GM18861 (cell line): Measurements from ENCODE around the gene TMC1.
"Not testable (repeated sequence)": the region's sequence is repeated elsewhere in the genome, so short reads cannot be mapped to it uniquely, and the experiment has no call there.

Source experiments
- ATAC-seq: cut with Tn5 transposase; IDR thresholded peaks from one replicate; pipeline ENCODE4 v1.9.1; 2021; ENCODE audit not compliant: unreplicated experiment

TMC1 gene

DNA sequence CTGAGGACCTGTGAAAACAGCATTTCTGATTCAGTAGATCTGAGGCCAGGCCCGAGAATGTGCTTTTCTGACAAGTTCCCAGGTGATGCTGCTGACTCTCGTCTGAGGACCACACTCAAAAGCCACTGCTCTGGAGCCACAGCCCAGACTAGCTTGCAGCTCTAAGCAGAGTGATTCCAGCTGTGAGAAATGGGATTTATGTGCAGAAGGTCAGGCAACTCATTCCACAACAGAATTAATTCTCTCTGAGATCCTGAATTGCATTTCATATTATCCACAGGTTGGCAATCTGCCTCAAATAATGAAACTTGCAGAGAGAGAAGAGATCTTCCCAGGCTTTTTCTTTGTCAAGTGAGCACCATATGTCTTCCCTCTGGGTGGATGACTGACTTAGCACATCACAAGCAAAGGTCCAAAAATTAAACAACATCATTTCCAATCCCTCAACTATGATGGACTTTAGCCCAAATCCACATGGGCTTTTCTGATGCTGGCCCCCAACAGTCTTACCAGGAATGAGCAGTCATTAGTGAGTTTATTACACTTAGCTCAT lies 291.2 kb downstream of the TMC1 start:
- no peak for ATAC-seq

DNA sequence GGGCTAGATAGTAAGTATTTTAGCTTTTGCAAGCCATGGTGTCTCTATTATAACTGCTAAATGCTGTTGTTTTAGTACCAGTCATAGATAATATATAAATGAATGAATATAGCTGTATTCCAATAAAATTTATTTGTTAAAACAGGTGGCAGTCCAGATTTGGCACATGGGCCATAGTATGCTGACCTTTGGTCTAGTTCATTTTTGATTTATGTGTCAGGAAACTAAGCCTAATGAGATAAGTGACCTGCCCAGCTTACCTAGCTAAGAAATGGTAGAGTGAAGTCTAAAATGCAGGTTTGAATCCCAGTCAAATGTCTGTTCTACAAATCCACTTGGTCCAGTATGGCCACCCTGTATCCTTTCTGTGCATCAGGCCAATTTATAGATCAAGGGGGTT lies 292.1 kb downstream of the TMC1 start:
- ATAC-seq = no peak

DNA sequence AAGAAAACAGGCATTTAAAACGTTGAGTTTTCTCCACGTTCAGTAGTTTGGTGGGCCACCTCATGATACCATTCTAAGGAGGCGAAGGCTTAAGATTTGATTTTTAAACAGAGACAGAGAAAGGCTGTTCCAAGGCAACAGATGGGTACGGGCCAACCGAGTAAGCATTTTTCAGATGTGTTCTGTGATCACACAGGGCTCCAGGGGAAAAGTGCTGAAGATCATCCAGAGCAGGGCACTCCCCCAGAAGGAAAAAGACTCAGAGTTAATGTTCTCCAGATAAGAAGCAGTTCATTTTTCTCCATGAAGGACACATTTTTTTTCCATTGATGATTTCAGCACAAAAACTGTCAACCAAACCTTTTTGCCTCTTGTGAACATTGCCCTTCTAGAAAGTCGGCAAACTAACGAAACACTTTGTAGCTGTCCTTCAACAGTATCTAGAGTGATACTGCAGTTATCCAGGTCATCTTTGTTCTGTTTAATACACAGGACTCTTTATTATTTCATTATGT lies 292.7 kb downstream of the TMC1 start:
- ATAC-seq = no peak

DNA sequence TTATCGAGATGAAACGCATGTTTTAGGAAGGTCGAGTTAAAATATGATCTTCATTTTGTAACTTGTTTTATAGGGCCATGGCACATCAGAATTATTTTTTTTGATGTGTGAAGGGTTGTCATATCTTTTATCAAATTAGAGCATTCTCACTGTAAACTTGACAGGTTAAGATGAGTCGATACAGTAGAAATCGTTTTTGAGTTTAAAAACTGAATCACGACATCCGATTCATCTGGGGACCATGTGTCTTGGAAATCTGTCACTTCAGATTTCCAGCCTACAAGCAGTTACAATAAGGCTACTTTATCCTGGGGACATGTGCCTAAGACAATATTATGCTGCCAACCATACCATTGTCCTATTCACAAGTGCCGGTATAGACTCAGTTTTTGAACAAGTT lies 295.3 kb downstream of the TMC1 start:
- ATAC-seq = no peak

DNA sequence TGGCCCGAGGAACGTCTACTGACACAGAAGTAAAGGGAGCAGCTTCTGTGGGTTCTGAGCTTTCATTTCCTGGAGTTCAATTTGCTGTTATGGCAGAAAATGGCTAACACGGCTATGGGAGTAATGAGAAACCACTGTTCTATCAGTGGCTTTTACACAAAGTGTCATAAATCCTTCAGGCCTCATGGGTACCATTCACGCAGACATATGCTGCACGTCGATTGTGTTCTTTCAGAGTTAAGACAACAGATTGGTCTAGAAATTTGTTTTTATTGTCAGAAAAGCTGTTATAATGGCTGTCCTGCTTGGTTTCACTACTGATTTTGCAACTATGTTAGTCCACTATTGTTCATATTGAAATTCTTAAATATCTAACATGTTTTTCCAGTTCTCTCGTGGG lies 296.0 kb downstream of the TMC1 start:
- ATAC-seq = no peak

DNA sequence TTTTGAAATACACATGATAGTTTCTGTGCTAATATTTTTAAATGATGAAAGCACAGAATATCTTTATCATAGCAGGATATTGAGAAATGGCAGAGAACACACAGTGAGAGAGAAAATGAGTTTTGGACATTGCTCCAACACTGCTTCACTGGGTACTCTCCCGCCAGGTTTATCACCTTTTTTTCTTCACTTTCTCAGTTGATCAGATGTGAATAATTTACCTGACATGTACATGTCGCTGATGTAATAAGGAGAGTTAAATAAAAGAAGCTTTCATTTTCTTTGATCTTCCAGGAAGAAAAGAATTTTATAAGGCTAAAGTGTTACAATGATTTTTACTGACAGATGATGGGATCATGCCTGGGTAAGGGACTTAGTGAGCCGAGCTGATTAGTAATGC lies 297.0 kb downstream of the TMC1 start:
- no peak for ATAC-seq

DNA sequence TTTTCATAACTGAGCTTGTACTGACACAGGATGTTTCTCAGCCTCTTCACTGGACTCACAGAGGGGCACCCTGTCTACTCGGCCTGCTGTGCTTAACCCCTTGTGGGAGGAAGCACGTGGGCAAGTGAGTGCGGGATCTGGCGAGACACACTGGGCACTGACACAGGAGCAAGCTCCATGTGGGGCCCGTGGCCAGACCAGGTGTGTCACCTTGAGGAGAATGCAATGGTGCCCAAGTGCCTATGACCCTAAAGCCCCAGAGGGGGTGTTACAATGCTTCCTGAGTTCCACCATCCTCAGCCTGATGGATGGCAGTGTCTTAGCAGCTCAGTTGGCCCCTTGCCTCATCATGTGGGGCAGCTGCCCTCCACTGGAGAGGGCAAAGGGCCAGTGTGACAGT lies 302.6 kb downstream of the TMC1 start:
- ATAC-seq = no peak

DNA sequence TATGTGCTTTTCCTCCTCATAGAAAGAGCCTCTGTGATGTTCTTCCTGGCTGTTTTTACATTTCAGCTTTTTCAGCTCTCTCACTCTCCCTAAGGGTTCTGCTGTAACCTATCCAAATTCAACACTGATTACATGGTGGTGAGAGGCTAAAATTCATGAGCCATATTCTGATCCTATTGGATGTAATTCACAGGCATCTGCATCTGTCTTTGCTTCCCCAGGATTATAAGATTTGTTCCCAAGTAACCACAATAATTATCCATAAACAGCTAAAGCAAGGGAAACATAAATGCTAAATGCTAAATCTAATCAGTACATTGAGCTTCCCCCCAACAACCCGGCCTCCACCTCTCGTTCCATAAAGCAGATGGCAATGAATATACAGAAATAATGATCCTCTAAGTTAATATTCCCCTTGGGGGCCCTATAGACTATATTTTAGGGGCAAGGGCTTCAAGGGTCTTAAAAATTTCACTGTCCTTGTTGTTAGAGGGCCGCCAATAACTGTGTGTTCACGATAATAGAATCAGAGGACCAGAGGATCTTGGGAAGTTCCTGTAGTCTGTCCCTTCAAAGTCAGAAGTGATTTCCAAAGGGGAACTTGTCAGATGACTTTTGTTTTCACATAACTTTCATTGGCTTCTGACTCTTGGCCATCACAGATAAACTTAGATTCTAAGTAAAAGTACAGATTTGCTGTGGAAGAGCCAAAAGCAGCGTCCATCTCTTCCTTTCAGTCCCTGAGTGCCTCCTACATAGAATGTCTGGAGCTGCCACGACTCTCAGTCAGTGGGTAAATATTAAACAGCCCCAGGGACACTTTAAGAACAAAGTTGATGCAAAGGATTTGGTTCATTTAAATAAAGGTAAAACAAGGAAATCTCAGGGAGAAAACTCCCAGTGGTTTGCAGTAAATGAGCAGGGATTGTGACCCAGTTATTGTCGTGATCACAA lies 305.9 kb downstream of the TMC1 start:
- ATAC-seq = no peak

DNA sequence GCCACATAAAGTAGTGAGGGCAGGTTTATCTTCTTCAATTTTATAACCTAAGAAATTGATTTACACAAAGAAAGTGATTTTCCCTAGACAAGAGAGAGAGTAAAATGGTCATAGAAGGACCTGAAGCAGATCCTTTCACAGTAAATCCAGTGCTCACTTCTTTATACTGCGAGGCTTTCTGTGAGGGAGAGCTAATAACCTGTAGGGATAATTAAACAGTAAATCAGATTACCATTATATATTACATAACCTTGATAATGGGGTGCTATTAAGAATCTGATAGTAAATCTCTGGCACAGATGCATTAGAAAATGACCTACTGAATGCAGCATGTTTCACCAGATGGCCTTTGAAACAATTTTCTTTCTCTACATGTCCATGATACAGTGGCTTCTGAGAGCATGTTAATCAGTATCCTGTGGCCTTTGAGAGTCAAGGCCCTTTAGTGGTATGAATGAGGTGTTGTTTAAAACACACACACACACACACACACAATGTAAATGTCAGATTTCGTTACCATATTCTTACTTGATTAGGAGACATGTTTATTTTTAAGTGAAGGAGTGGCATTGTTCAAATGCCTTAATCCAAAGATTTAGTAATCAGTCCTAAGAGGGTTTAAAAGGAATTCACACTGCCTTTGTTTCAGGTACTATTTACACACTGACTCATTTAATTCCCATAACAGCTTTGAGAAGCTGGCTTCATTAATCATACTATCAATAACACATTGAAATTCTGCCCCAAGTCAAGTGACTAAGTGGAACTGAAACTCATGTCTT lies 306.7 kb downstream of the TMC1 start:
- ATAC-seq = no peak

DNA sequence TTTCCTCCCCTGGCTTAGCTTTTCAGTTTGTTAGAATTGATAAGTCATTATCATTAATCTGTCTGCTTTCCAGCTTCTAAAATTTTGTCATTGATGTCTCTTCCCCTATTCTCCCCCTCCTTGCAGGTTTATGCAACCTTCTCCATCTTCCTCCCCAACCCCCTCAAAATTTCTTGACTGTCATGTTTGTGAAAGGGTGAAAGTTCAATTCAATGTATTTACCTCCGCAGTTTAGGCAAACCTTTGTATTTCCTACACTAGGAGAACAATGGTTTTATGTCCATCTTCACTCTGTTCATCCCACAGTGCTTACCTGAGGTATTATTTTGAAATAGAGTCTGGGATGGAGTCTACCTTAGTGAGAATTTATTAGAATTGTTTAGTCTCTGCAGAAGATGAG lies 313.6 kb downstream of the TMC1 start:
- ATAC-seq = no peak

DNA sequence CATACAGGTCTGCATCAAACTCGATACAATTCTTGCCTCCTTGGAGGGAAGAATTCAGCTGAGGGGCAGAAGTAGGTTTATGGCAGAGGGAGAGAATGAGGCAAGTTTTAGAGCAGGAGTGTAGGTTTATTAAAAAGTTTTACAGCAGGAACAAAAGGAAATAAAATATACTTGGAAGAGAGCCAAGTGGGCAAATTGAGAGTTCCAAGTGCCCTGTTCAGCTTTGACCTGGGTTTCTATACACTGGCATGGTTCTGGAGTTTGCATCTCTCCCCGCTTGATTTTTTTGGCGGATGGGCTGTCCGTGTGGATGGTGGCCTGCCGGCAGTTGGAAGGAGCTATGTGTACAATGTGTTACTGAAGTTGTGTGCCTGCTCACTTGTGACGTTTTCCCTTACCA lies 315.4 kb downstream of the TMC1 start:
- ATAC-seq = no peak

DNA sequence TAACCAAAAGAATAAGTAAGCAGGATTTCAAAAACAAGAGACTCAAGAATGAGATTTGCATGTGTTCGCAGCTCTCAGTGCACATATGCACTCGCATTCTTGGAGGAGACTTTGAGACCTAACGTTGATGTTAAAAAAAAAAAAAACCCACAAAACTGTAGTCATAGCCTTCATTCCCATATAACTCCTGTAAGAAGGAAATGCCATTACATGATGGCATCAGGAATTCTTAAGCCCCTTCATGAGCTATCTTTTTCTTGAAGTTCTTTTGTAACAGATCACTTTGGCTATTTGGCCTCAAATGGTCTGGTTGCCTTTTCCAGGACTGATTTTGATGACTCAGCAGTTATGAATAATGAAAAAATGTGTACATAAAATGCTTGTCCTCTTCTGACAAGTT lies 317.7 kb downstream of the TMC1 start:
- no peak for ATAC-seq

DNA sequence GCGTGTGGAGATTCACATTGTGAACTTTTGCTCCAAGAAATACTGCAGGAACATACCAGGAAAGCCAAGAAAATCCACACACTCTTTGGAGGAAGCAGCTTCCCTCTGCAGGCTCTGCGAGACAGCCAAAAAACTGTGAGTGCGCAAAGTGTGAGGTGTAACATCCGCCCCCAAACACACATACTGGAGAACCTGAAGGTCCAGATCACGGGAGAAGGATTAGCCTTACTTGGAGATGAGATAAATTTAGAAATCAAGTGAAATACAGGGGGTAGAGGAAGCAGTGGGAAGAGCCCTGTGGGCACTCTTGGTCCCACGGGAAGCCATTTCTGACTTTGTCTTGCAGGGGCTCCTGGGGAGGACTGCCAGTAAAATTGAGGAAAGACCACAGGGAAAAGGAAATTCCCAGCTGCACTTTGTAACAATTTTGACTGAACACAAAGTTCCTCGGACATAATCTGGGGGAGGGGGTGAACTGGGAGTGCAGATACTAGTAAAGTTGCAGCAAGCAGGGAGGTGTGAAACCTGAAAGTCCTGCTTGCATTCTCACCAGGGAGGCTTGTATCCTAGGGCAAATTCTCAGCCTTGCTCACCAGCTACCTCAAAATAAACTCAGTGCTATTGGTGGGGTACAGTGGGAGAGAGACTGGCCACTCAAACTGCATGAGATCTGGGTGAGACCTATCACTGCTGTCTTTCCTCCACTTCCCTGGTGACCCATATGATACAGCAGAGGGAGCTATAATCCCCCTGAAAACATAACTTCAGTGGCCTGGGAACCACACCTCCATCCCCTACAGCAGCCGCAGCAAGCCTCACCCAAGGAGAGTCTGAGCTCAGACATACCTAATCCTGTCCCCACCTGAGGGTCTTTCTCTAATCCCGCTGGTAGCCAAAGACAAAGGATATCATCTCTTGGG lies 322.4 kb downstream of the TMC1 start:
- no peak for ATAC-seq

DNA sequence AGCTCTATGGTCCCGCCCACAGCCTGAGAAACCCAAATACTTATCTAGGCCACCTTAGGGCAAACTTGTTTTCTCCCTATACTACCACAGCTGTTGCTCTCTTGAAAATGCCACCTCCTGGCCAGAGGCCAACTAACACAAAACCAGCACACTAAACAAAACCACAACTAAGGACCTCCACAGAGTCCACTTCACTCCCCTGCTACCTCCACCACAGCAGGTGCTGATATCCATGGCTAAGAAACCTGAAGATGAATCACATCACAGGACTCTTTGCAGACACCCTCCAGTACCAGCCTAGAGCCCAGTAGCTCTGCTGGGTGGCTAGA lies 323.0 kb downstream of the TMC1 start:
- ATAC-seq = no peak

DNA sequence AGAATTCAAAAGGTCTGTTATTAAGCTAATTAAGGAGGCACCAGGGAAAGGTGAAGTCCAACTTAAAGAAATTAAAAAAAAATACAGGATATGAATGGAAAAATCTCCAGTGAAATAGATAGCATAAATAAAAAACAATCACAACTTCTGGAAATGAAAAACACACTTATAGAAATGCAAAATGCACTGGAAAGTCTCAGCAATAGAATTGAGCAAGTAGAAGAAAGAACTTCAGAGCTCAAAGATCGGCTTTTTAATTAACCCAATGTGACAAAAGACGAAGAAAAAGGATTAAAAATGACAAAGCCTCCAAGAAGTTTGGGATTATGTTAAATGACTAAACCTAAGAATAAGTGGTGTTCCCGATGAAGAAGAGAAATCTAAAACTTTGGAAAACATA lies 323.6 kb downstream of the TMC1 start:
- ATAC-seq = not testable (repeated sequence)

DNA sequence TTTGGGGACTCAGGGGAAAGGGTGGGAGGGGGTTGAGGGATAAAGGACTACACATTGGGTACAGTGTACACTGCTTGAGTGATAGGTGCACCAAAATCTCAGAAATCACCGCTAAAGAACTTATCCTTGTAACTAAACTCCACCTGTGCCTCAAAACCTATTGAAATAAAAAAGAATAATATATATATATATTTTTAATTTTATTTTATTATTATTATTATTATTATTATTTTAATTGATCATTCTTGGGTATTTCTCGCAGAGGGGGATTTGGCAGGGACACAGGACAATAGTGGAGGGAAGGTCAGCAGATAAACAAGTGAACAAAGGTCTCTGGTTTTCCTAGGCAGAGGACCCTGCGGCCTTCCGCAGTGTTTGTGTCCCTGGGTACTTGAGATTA lies 328.8 kb downstream of the TMC1 start:
- not testable (repeated sequence) for ATAC-seq

DNA sequence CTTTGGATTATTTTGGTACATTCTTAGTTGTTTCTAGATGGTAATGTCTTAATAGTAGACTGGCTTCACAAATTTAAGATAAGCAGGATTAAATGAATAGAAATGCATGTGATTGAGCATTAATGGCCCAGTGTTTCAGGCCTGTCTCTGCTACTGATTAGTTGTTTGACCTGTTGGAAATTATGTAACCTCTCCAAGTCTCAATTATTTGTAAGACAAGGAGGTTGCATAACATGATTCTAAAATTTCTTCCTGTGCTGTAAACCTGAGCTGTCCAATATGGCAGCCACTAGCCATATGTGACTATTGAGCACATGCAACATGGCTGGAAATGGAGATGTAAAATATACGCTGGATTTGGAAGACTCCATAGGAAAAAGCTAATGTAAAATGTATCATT lies 333.9 kb downstream of the TMC1 start:
- no peak for ATAC-seq

DNA sequence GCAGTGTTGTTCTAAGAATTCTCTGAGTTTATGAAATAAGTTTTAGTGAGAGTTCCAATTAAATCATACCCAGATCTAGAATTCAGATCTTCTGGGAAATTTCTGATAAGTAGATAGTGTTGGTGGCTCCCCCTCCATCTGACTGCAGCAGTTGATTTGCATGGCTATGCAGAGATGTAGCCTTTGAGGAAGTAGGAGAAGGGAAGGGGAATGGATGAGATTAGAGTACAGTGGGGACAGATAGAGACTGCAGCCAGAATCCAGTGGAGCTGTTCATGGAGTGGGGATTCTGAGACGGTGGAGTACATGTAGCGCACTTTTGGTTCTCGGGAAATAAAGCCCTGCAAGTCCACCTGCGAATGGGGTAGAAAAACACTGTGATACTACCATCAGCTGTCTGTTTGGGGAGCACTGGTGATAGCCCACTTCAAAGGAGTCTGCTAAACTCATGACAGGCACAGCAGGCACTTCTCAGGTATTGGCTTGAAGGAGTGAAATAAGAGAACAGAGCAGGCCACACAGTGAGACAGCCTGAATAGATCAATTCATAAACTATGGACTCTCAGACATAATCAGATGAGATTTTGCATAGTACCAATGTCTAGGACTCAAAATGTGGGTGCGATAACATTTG lies 334.6 kb downstream of the TMC1 start:
- ATAC-seq = no peak

DNA sequence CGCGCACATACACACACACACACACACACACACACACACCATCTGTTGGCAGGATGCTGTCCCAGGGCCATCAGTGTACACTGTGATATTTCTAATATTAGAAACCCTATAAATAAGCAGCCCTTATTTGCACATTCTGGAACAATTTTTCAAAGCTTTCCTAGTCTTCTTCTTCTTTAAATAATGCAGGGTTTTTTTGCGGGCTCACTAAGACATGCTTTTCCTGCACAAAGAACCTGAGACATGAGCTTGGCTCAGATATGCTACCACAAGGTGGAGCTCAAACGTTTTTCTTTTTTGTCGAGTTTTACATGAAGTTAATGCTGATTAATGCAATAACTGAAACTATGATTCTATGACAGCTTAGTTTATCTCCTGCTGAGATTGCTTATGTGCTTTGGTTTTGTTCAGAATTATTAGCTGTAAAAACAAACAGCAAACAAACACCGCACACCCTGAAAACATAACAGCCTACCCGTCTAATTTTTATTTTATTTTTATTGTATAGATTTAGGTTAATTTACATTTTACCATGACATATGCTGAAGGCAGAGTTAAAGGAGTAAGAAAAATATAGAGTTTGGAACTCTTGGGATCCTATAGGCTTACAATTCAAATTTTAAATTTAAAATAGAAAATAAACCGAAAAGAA lies 335.7 kb downstream of the TMC1 start:
- peak; percentile 73 for ATAC-seq

DNA sequence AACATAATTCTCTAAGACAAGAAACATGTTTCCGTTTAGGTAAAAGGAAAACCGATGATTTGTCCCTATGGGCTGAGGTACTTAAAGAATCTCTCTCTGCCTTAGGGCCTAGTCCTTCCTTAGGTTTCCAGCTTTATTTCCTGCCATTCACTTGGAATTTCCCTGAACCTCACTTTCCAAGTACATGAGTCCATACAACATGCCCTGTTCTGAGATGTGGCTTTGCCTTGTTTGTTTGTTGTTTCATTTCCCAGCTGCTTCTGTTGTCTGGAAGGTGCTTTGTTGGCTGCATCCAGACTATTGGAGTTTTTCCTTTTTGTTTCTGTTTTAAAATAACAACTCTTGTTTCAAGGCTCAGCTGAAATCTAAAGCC lies 336.2 kb downstream of the TMC1 start:
- ATAC-seq = no peak
